DOHH2 (cell line): ENCODE data around the gene MGLL.

Experiments used
- H3F3A ChIP-seq: fragments of 200-600 bp; sonication (generic), shearing (Covaris generic); 2 replicates; pipeline ENCODE4 v1.6.0; 2016; ENCODE audit warnings: antibody characterized with exemption, mild to moderate bottlenecking; ENCODE audit not compliant: control insufficient read depth, insufficient read depth
- H3K27ac ChIP-seq: fragments of 200-600 bp; sonication (generic); 2 replicates; pipeline ENCODE4 v1.5.1; 2014; ENCODE audit warnings: low read depth, mild to moderate bottlenecking, low read length, moderate library complexity
- H3K27me3 ChIP-seq: fragments of 200-600 bp; sonication (generic); 2 replicates; pipeline ENCODE4 v1.6.1; 2014; ENCODE audit warnings: mild to moderate bottlenecking, low read length, mixed read lengths; ENCODE audit not compliant: control insufficient read depth
- H3K36me3 ChIP-seq: fragments of 200-600 bp; sonication (generic); 2 replicates; pipeline ENCODE4 v1.6.1; 2014; ENCODE audit warnings: mild to moderate bottlenecking, low read length, moderate library complexity, mixed read lengths; ENCODE audit not compliant: control insufficient read depth
- H3K4me1 ChIP-seq: fragments of 200-600 bp; sonication (generic); 2 replicates; pipeline ENCODE4 v1.6.1; 2014; ENCODE audit warnings: mild to moderate bottlenecking, low read length, mixed read lengths; ENCODE audit not compliant: control insufficient read depth
- H3K4me2 ChIP-seq: fragments of 200-600 bp; sonication (generic); 2 replicates; pipeline ENCODE4 v1.6.0; 2014; ENCODE audit warnings: mild to moderate bottlenecking, low read length, moderate library complexity
- H3K4me3 ChIP-seq: fragments of 200-600 bp; sonication (generic); 2 replicates; pipeline ENCODE4 v1.5.1; 2014; ENCODE audit warnings: mild to moderate bottlenecking, low read length, mixed read lengths
- H3K79me2 ChIP-seq: fragments of 200-600 bp; sonication (generic); 2 replicates; pipeline ENCODE4 v1.6.1; 2014; ENCODE audit warnings: mild to moderate bottlenecking, low read length, mixed read lengths; ENCODE audit not compliant: control insufficient read depth
- H3K9me2 ChIP-seq: fragments of 200-600 bp; sonication (generic); replicated peaks from 2 replicates; pipeline ENCODE4 v1.6.1; 2014; ENCODE audit warnings: mild to moderate bottlenecking, low read length, mixed read lengths; ENCODE audit not compliant: control insufficient read depth
- H3K9me3 ChIP-seq: fragments of 200-600 bp; sonication (generic); 2 replicates; pipeline ENCODE4 v1.6.1; 2014; ENCODE audit warnings: antibody characterized with exemption, low read length, mixed read lengths; ENCODE audit not compliant: control insufficient read depth, insufficient read depth
- H4K20me1 ChIP-seq: fragments of 200-600 bp; sonication (generic); 2 replicates; pipeline ENCODE4 v1.6.0; 2014; ENCODE audit warnings: low read depth, mild to moderate bottlenecking, antibody characterized with exemption, low read length, moderate library complexity; ENCODE audit not compliant: control insufficient read depth, insufficient read depth
- CTCF ChIP-seq: fragments of 200-600 bp; sonication (generic); IDR thresholded peaks from one replicate; pipeline ENCODE4 v1.5.1; 2014; ENCODE audit warnings: antibody characterized with exemption, mild to moderate bottlenecking, low read depth, low read length; ENCODE audit not compliant: poor library complexity, severe bottlenecking
- EZH2phosphoT487 ChIP-seq: fragments of 200-600 bp; sonication (generic); IDR thresholded peaks from 2 replicates; pipeline ENCODE4 v1.6.1; 2017; ENCODE audit warnings: borderline replicate concordance, mild to moderate bottlenecking, antibody characterized with exemption, low read length, moderate library complexity, mixed read lengths

MGLL gene

GRCh38 chr3:127785711-127786265, 36.5 kb downstream of the MGLL start:
- Histone ChIP-seq H4K20me1 (no peaks in the 10 kb centered on the region), H3K4me2 (no peak overlapping the region), H3K9me3 (no peaks in the 10 kb centered on the region), H3K79me2 (no peaks in the 10 kb centered on the region), H3K36me3 (no peaks in the 10 kb centered on the region), H3K4me3 (no peak overlapping the region), H3F3A (no peaks in the 10 kb centered on the region), H3K4me1 (peaks cover 4% of the 10 kb centered on the region; the same call in 1 of the 2 replicates), H3K27ac (no peak overlapping the region), H3K27me3 (peaks cover 13% of the 10 kb centered on the region), H3K9me2 (no peaks in the 10 kb centered on the region)
- TF ChIP-seq CTCF (no peak), EZH2phosphoT487 (no peak)

- Histone ChIP-seq H3K79me2 (no peaks in the 10 kb centered on the region), H3K9me3 (no peaks in the 10 kb centered on the region), H4K20me1 (no peaks in the 10 kb centered on the region), H3K4me3 (no peak overlapping the region), H3F3A (no peaks in the 10 kb centered on the region), H3K9me2 (no peaks in the 10 kb centered on the region), H3K36me3 (no peaks in the 10 kb centered on the region), H3K27ac (no peak overlapping the region), H3K4me1 (peaks cover 4% of the 10 kb centered on the region; the same call in 1 of the 2 replicates), H3K27me3 (peaks cover 16% of the 10 kb centered on the region), H3K4me2 (no peak overlapping the region)
- TF ChIP-seq EZH2phosphoT487 (no peak), CTCF (no peak)
Observed at GRCh38 chr3:127784865-127785710, 37.2 kb downstream of the MGLL start.

- Histone ChIP-seq H3K36me3 (no peaks in the 10 kb centered on the region), H3K4me3 (no peak overlapping the region), H3K9me3 (no peaks in the 10 kb centered on the region), H4K20me1 (no peaks in the 10 kb centered on the region), H3K4me1 (peaks cover 4% of the 10 kb centered on the region; the same call in 1 of the 2 replicates), H3F3A (no peaks in the 10 kb centered on the region), H3K9me2 (no peaks in the 10 kb centered on the region), H3K27me3 (peaks cover 19% of the 10 kb centered on the region), H3K4me2 (no peak overlapping the region), H3K79me2 (no peaks in the 10 kb centered on the region), H3K27ac (no peak overlapping the region)
- TF ChIP-seq EZH2phosphoT487 (no peak), CTCF (no peak)
Observed at GRCh38 chr3:127784283-127784682, 38.0 kb downstream of the MGLL start.
